IMR-90 (cell line): ENCODE results near the gene PLCH1. TPM values are rescaled to one million over a fixed set of nuclear protein-coding genes. Genes with fewer than 3 reads are reported as not detected.

ENCODE experiments used
- ATAC-seq: fragments of 200-7000 bp; cut with Tn5 transposase; 2 replicates; pipeline ENCODE4 v1.9.1; 2020; ENCODE audit warnings: low read depth, mild to moderate bottlenecking, moderate library complexity
- BruUV-seq: library from RNA; stranded (reverse); fragments of 400-500 nt; replicated peaks from 2 replicates; lab custom pipeline; 2021; lab: Mats Ljungman, UMichigan
- CTCF ChIA-PET: fragments of 300-600 bp; formaldehyde crosslinking; extraction: SDS; loops from one replicate; lab custom pipeline; 2021; ENCODE audit warnings: antibody characterized with exemption; lab: Yijun Ruan, JAX
- POLR2A ChIA-PET: fragments of 300-600 bp; sonication (Branson Sonifier 250); formaldehyde crosslinking; loops from one replicate; lab custom pipeline; 2022; ENCODE audit warnings: antibody characterized with exemption; ENCODE audit not compliant: unreplicated experiment; lab: Charles Lee
- DNase-seq: peaks from one replicate; pipeline ENCODE4 v3.0.0; 2013
- H2AFZ ChIP-seq: replicated peaks from 2 replicates; pipeline ENCODE3; 2013; ENCODE audit warnings: low read length, mild to moderate bottlenecking; ENCODE audit not compliant: poor library complexity
- H2AK5ac ChIP-seq: 2 replicates; pipeline ENCODE4 v1.6.1; 2013; ENCODE audit warnings: low read depth, low read length, inconsistent platforms
- H2AK9ac ChIP-seq: replicated peaks from 2 replicates; pipeline ENCODE3; 2013; ENCODE audit warnings: mild to moderate bottlenecking, low read depth, low read length, moderate library complexity; ENCODE audit not compliant: poor library complexity
- H2BK120ac ChIP-seq: 2 replicates; pipeline ENCODE4 v1.6.1; 2013; ENCODE audit warnings: low read depth, low read length, inconsistent platforms
- H2BK15ac ChIP-seq: 3 replicates; pipeline ENCODE4 v1.6.1; 2013; ENCODE audit warnings: low read depth, low read length, inconsistent platforms
- H2BK20ac ChIP-seq: 2 replicates; pipeline ENCODE4 v1.6.1; 2013; ENCODE audit warnings: low read depth, mild to moderate bottlenecking, inconsistent platforms, low read length, moderate library complexity
- H2BK5ac ChIP-seq: 2 replicates; pipeline ENCODE4 v1.6.1; 2013; ENCODE audit warnings: mild to moderate bottlenecking, low read depth, low read length, inconsistent platforms; ENCODE audit not compliant: poor library complexity, severe bottlenecking
- H3K14ac ChIP-seq: replicated peaks from 2 replicates; pipeline ENCODE4 v1.6.1; 2013; ENCODE audit warnings: low read depth, low read length, inconsistent platforms
- H3K18ac ChIP-seq: 2 replicates; pipeline ENCODE4 v1.6.1; 2013; ENCODE audit warnings: low read depth, low read length, control low read depth
- H3K23ac ChIP-seq: 2 replicates; pipeline ENCODE4 v1.6.1; 2013; ENCODE audit warnings: low read depth, low read length, inconsistent platforms
- H3K27ac ChIP-seq: 2 replicates; pipeline ENCODE4 v1.5.1; 2013; ENCODE audit warnings: mild to moderate bottlenecking, control low read depth, low read length; ENCODE audit not compliant: insufficient read depth
- H3K27me3 ChIP-seq: 2 replicates; pipeline ENCODE4 v1.6.1; 2013; ENCODE audit warnings: low read length; ENCODE audit not compliant: control insufficient read depth, insufficient read depth
- H3K36me3 ChIP-seq: 2 replicates; pipeline ENCODE4 v1.6.1; 2013; ENCODE audit warnings: low read length, mixed read lengths; ENCODE audit not compliant: control insufficient read depth, insufficient read depth
- H3K4ac ChIP-seq: 2 replicates; pipeline ENCODE4 v1.6.1; 2013; ENCODE audit warnings: low read depth, low read length, inconsistent platforms
- H3K4me1 ChIP-seq: 2 replicates; pipeline ENCODE4 v1.6.1; 2013; ENCODE audit warnings: low read length, mixed read lengths; ENCODE audit not compliant: control insufficient read depth, insufficient read depth
- H3K4me2 ChIP-seq: 2 replicates; pipeline ENCODE4 v1.6.1; 2013; ENCODE audit warnings: low read depth, mild to moderate bottlenecking, control low read depth, low read length, moderate library complexity
- H3K4me3 ChIP-seq: 2 replicates; pipeline ENCODE4 v1.5.1; 2013; ENCODE audit warnings: low read depth, mild to moderate bottlenecking, control low read depth, low read length, moderate library complexity; ENCODE audit not compliant: insufficient read depth
- H3K56ac ChIP-seq: 2 replicates; pipeline ENCODE4 v1.6.1; 2013; ENCODE audit warnings: low read length, inconsistent platforms; ENCODE audit not compliant: insufficient read depth; ENCODE audit errors: extremely low read depth
- H3K79me1 ChIP-seq, 2 experiments: 2 replicates each; pipeline ENCODE4 v1.6.1; 2013; ENCODE audit warnings: low read length in 2 of 2, inconsistent platforms in 1 of 2, low read depth in 1 of 2
- H3K9ac ChIP-seq: 2 replicates; pipeline ENCODE4 v1.6.1; 2013; ENCODE audit warnings: low read depth, low read length, control low read depth
- H3K9me1 ChIP-seq: 2 replicates; pipeline ENCODE4 v1.6.1; 2013; ENCODE audit warnings: low read length, inconsistent platforms; ENCODE audit not compliant: insufficient read depth
- H3K9me3 ChIP-seq: 2 replicates; pipeline ENCODE4 v1.6.1; 2013; ENCODE audit warnings: low read length; ENCODE audit not compliant: control insufficient read depth, insufficient read depth
- H4K20me1 ChIP-seq: 2 replicates; pipeline ENCODE4 v1.6.1; 2013; ENCODE audit warnings: low read length, inconsistent platforms; ENCODE audit not compliant: insufficient read depth
- H4K5ac ChIP-seq: 2 replicates; pipeline ENCODE4 v1.6.1; 2013; ENCODE audit warnings: mild to moderate bottlenecking, low read depth, low read length, control low read depth
- H4K8ac ChIP-seq, 2 experiments: 2 replicates each; pipeline ENCODE4 v1.6.1; 2013; ENCODE audit warnings: low read depth in 2 of 2, low read length in 2 of 2, control low read depth in 1 of 2, inconsistent platforms in 1 of 2
- H4K91ac ChIP-seq: 2 replicates; pipeline ENCODE4 v1.6.1; 2013; ENCODE audit warnings: low read depth, low read length, inconsistent platforms; ENCODE audit not compliant: insufficient read depth
- BHLHE40 ChIP-seq: fragments of 150-350 bp; IDR thresholded peaks from 2 replicates; pipeline ENCODE4 v1.6.1; 2016; ENCODE audit warnings: mild to moderate bottlenecking, low read depth, low read length
- CEBPB ChIP-seq: IDR thresholded peaks from 2 replicates; pipeline ENCODE4 v1.6.1; 2012; ENCODE audit warnings: low read depth, low read length, improper control_type of control experiment
- CTCF ChIP-seq: conservative IDR thresholded peaks from 2 replicates; pipeline ENCODE4 v1.5.1; 2012; ENCODE audit warnings: mild to moderate bottlenecking, low read depth, low read length, improper control_type of control experiment
- FOS ChIP-seq: fragments of 150-350 bp; IDR thresholded peaks from 2 replicates; pipeline ENCODE4 v1.6.1; 2016; ENCODE audit warnings: low read depth, low read length
- NFE2L2 ChIP-seq: fragments of 150-350 bp; IDR thresholded peaks from 2 replicates; pipeline ENCODE4 v1.6.1; 2016; ENCODE audit warnings: low read depth, mild to moderate bottlenecking, low read length
- POLR2A ChIP-seq: IDR thresholded peaks from 2 replicates; pipeline ENCODE4 v1.6.1; 2012; ENCODE audit warnings: mild to moderate bottlenecking, low read depth, low read length
- RAD21 ChIP-seq: IDR thresholded peaks from 2 replicates; pipeline ENCODE4 v1.6.1; 2012; ENCODE audit warnings: low read length, improper control_type of control experiment
- SMC3 ChIP-seq: fragments of 150-350 bp; IDR thresholded peaks from 2 replicates; pipeline ENCODE4 v1.6.1; 2016; ENCODE audit warnings: low read depth, mild to moderate bottlenecking, antibody characterized with exemption, low read length, moderate library complexity
- WGBS, 2 experiments: methylation state at CpG; one replicate each; pipeline versions ENCODE4 v1.1.5 to v1.1.7; 2013; ENCODE audit warnings: missing lambda C conversion rate in 2 of 2; ENCODE audit not compliant: insufficient read length in 1 of 2; ENCODE audit errors: extremely low coverage in 2 of 2; 5-methylcytosine and 5-hydroxymethylcytosine counted together
- dilution Hi-C: fragments of 300-500 bp; cut with HindIII; formaldehyde crosslinking; loops from one replicate; pipeline ENCODE4 v1.14.3; 2018; ENCODE audit warnings: low sequenced_read_pairs; ENCODE audit not compliant: unreplicated experiment
- in situ Hi-C: fragments of 300-500 bp; cut with MboI; formaldehyde crosslinking; loops from 3 replicates; pipeline ENCODE4 v1.14.3; 2019; ENCODE audit warnings: low sequenced_read_pairs, inconsistent platforms, mixed read lengths
- intact Hi-C: fragments of 100-400 bp; cut with micrococcal nuclease; formaldehyde crosslinking; loops from 2 replicates; pipeline ENCODE4 v1.10.0; 2022
- polyA plus RNA-seq, 3 experiments: library from polyadenylated mRNA; depleted of rRNA; stranded (reverse); fragments of >200 nt; gene quantifications; 2 replicates each; pipeline ENCODE4 v1.2.3, GENCODE V29; 2012; ENCODE audit warnings: low replicate concordance in 1 of 3
- total RNA-seq: library from RNA; depleted of rRNA; stranded (reverse); fragments of >200 nt; gene quantifications from 2 replicates; pipeline ENCODE4 v1.2.3, GENCODE V29; 2012

PLCH1 gene
- total and polyA plus RNA-seq, 2 of the 4 experiments (the other 2 are of a cell fraction): not detected

GRCh38 chr3:155753038-155753639 lies 8.3 kb upstream of the PLCH1 start:
- H3K36me3 ChIP-seq: no peaks in the 10 kb centered on the region
- no peak for TF ChIP-seq BHLHE40
- TF ChIP-seq CTCF: peak; percentile 52
- TF ChIP-seq SMC3: peak; percentile 34; the same call in 1 of the 2 replicates
- TF ChIP-seq NFE2L2: no peak
- no peak for TF ChIP-seq FOS
- TF ChIP-seq RAD21: peak; percentile 55
- no peak for TF ChIP-seq CEBPB
- TF ChIP-seq POLR2A: no peak
- CTCF ChIA-PET: no interaction called here
- BruUV-seq: no TSS peak
- H4K91ac ChIP-seq: no peak overlapping the region
- H3K56ac ChIP-seq: no peak overlapping the region
- POLR2A ChIA-PET: no interaction called here
- DNase-seq (peak; percentile 39), ATAC-seq (peak; percentile 75)
- H2AFZ ChIP-seq: no peak overlapping the region
- no peak overlapping the region for H2AK9ac ChIP-seq
- H3K23ac ChIP-seq: no peak overlapping the region
- no peak overlapping the region for H4K5ac ChIP-seq
- no peak overlapping the region for H2BK15ac ChIP-seq
- peaks cover 3% of the 10 kb centered on the region for H3K27me3 ChIP-seq
- H4K20me1 ChIP-seq: no peaks in the 10 kb centered on the region
- no peak overlapping the region for H3K4me3 ChIP-seq
- no peaks in the 10 kb centered on the region for H3K4me1 ChIP-seq
- no peak overlapping the region for H2AK5ac ChIP-seq
- dilution Hi-C loops (no loop called here), in situ Hi-C loops (no loop called here), intact Hi-C loops (loop anchor here (2.0 to 5.0 kb wide), 2 partner anchors 98 to 229 kb away; no protein-coding TSS in a partner anchor)
- no peak overlapping the region for H3K27ac ChIP-seq
- H2BK120ac ChIP-seq: no peak overlapping the region
- no peak overlapping the region for H3K18ac ChIP-seq
- H3K9ac ChIP-seq: no peak overlapping the region
- H2BK20ac ChIP-seq: no peak overlapping the region
- no peaks in the 10 kb centered on the region for H3K9me1 ChIP-seq
- no peak overlapping the region for H3K14ac ChIP-seq
- H3K4me2 ChIP-seq: no peak overlapping the region
- H3K9me3 ChIP-seq: no peaks in the 10 kb centered on the region
- no peak overlapping the region for H4K8ac ChIP-seq
- no peak overlapping the region for H3K4ac ChIP-seq
- H3K79me1 ChIP-seq: no peaks in the 10 kb centered on the region
- H2BK5ac ChIP-seq: no peak overlapping the region
- no CpG with 5 or more reads among the region's 11 CpGs for WGBS, 2 experiments
